ENCODE results near the gene CDK15. TPM values are rescaled to one million over a fixed set of nuclear protein-coding genes. Genes with fewer than 3 reads are reported as not detected.

CDK15 gene
- total and polyA plus RNA-seq, 9 of the 15 experiments (the other 6 are each of a cell fraction or from before 2014, with no cell fraction given): not detected

DNA sequence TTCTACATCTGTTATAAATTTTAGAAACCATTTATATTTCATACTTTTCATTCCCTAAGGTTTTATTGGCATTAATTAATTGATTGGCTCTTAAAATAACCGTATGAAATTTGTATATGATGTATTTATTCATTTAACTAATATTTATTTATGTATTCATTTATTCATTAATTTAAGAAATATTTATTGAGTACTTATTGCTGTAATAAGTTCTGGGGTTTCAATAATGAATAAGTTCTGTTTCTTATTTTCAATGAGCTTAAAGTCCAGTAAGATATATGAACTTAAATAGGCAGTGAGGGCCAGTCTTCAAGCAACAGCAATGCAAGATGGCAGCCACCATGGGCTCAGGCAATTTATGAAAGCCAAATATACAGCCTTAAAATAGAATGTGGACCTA lies 17.9 kb downstream of the CDK15 start:
- Histone ChIP-seq H3K27me3 (ENCODE audit: control insufficient read depth in 2 of 2, insufficient read depth in 2 of 2, low read length in 2 of 2) (peaks cover 0 to 8% of the 10 kb centered on the region in 2 experiments; a peak in 1 of 5 replicates), H3K4me2 (ENCODE audit: insufficient read depth, low read length) (no peak overlapping the region), H2AFZ (ENCODE audit: low read depth, low read length) (no peak overlapping the region), H3K4me3 (no peak overlapping the region), H4K20me1 (replicated peaks; ENCODE audit: control insufficient read depth, insufficient read depth, low read length) (no peaks in the 10 kb centered on the region), H3K79me2 (ENCODE audit: control insufficient read depth, insufficient read depth, low read length) (no peaks in the 10 kb centered on the region), H3K27ac (ENCODE audit: extremely low read depth, low read depth, low read length) (no peak overlapping the region), H3K9ac (ENCODE audit: insufficient read depth in 1 of 2, low read depth in 2 of 2, low read length in 2 of 2) (no peak overlapping the region), H3K4me1 (replicated peaks in 1 of 2; ENCODE audit: control insufficient read depth in 2 of 2, insufficient read depth in 2 of 2, low read length in 2 of 2) (no peaks in the 10 kb centered on the region), H3K9me3 (replicated peaks; ENCODE audit: control insufficient read depth, insufficient read depth, low read depth, low read length) (no peaks in the 10 kb centered on the region), H3K9me1 (ENCODE audit: control insufficient read depth, insufficient read depth, low read length) (no peaks in the 10 kb centered on the region), H3K36me3 (ENCODE audit: control insufficient read depth, insufficient read depth, low read length) (no peaks in the 10 kb centered on the region)
- 0% methylated on average over 1 of the region's 1 CpG for WGBS (ENCODE audit: insufficient coverage, low coverage, missing lambda C conversion rate)
- CTCF ChIA-PET (ENCODE audit: low intra/inter-chr PET ratio): no interaction called here
- ATAC-seq: no peak
- intact Hi-C loops (cut with micrococcal nuclease) (no loop called here), in situ Hi-C loops (cut with MboI) (no loop called here)
- no peak for FAIRE-seq
- no TSS peak for BruUV-seq (replicated peaks)
- POLR2A ChIA-PET: no interaction called here
- TF ChIP-seq ZNF175 (CRISPR knock-in tag; IDR thresholded peaks at IDR 0.05; ENCODE audit: low read depth) (no peak), CEBPB (tag; IDR thresholded peaks at IDR 0.05) (peak; percentile 66), EP400 (IDR thresholded peaks at IDR 0.05) (no peak), KDM5B (IDR thresholded peaks at IDR 0.05; ENCODE audit: insufficient replicate concordance, low read depth, low read length) (no peak), TCF3 (CRISPR knock-in tag; IDR thresholded peaks at IDR 0.05) (no peak), DMBX1 (CRISPR knock-in tag; IDR thresholded peaks at IDR 0.05; ENCODE audit: borderline replicate concordance) (no peak), CEBPG (CRISPR knock-in tag; IDR thresholded peaks at IDR 0.05) (no peak), CEBPG (tag; conservative IDR thresholded peaks at IDR 0.05 in 1 of 2, IDR thresholded peaks at IDR 0.05 in 1 of 2) (peak in 1 of 2 experiments; percentile 96; a peak in 2 of 4 replicates), ZFP36 (IDR thresholded peaks at IDR 0.05; ENCODE audit: low read depth, low read length, partially characterized antibody) (no peak)
- DNase-seq (ENCODE audit: extremely low read depth in 1 of 4, low spot score in 3 of 4): no peak

Data from K562 (cell line).